Caco-2 (cell line): ENCODE results near the gene FUCA2. TPM values are rescaled to one million over a fixed set of nuclear protein-coding genes. Genes with fewer than 3 reads are reported as not detected.

Experiments
- BruUV-seq: library from RNA; stranded (reverse); fragments of 400-500 nt; replicated peaks from 2 replicates; lab custom pipeline; 2021; lab: Mats Ljungman, UMichigan
- CTCF ChIA-PET: fragments of 300-600 bp; sonication (Branson Sonifier 250); formaldehyde crosslinking; loops from one replicate; lab custom pipeline; 2022; ENCODE audit warnings: antibody characterized with exemption; lab: Charles Lee
- POLR2A ChIA-PET: fragments of 300-600 bp; sonication (Branson Sonifier 250); formaldehyde crosslinking; loops from one replicate; lab custom pipeline; 2022; ENCODE audit warnings: antibody characterized with exemption; lab: Charles Lee
- DNase-seq, 2 experiments: peaks; one replicate each; pipeline versions ENCODE4 v3.0.0 to v3.0.0-alpha.2; 2020 to 2022
- H3K27me3 ChIP-seq: replicated peaks from 2 replicates; pipeline ENCODE4 v1.6.0; 2011; ENCODE audit warnings: low read length; ENCODE audit not compliant: control insufficient read depth, insufficient read depth
- H3K36me3 ChIP-seq: 2 replicates; pipeline ENCODE4 v1.5.1; 2011; ENCODE audit warnings: low read length; ENCODE audit not compliant: control insufficient read depth, insufficient read depth
- H3K4me1 ChIP-seq: fragments of 250-450 bp; sonication (Bioruptor Pico); 2 replicates; pipeline ENCODE4 v1.5.1; 2020; ENCODE audit warnings: mild to moderate bottlenecking
- H3K4me3 ChIP-seq: 2 replicates; pipeline ENCODE4 v1.5.1; 2011; ENCODE audit warnings: low read depth, mild to moderate bottlenecking, control low read depth, low read length
- H3K9me3 ChIP-seq: fragments of 250-450 bp; sonication (Bioruptor Pico); 2 replicates; pipeline ENCODE4 v1.5.1; 2020; ENCODE audit warnings: mild to moderate bottlenecking, moderate library complexity
- H3K27ac Mint-ChIP-seq: one replicate; pipeline ENCODE4 v1.8.0; 2022; ENCODE audit warnings: mixed read lengths; ENCODE audit not compliant: unreplicated experiment
- H3K27me3 Mint-ChIP-seq: one replicate; pipeline ENCODE4 v1.8.0; 2022; ENCODE audit warnings: mixed read lengths; ENCODE audit not compliant: insufficient read depth, unreplicated experiment
- H3K36me3 Mint-ChIP-seq: one replicate; pipeline ENCODE4 v1.8.0; 2022; ENCODE audit warnings: mild to moderate bottlenecking, mixed read lengths; ENCODE audit not compliant: insufficient read depth, unreplicated experiment
- H3K4me1 Mint-ChIP-seq: one replicate; pipeline ENCODE4 v1.8.0; 2022; ENCODE audit warnings: low read depth, mixed read lengths; ENCODE audit not compliant: unreplicated experiment
- H3K4me3 Mint-ChIP-seq: one replicate; pipeline ENCODE4 v1.8.0; 2022; ENCODE audit warnings: mild to moderate bottlenecking, moderate library complexity, mixed read lengths; ENCODE audit not compliant: unreplicated experiment
- H3K9me3 Mint-ChIP-seq: one replicate; pipeline ENCODE4 v1.8.0; 2022; ENCODE audit warnings: mixed read lengths; ENCODE audit not compliant: unreplicated experiment
- CTCF ChIP-seq, 2 experiments: fragments of 200-600 bp in 1 of 2; IDR thresholded peaks; 1 replicate in 1 of 2; 2 replicates in 1 of 2; pipeline versions ENCODE4 v1.5.1 to v1.8.0; 2011 to 2022; ENCODE audit warnings: antibody characterized with exemption in 1 of 2, control low read depth in 1 of 2, inconsistent platforms in 1 of 2, low read depth in 1 of 2, low read length in 1 of 2, mild to moderate bottlenecking in 1 of 2, moderate library complexity in 1 of 2; ENCODE audit not compliant: insufficient read depth in 1 of 2, severe bottlenecking in 1 of 2, unreplicated experiment in 1 of 2
- intact Hi-C: fragments of 100-400 bp; cut with micrococcal nuclease; formaldehyde crosslinking; loops from one replicate; pipeline ENCODE4 v1.10.0; 2022; ENCODE audit not compliant: unreplicated experiment
- total RNA-seq: library from RNA; stranded (reverse); gene quantifications from 2 replicates; pipeline ENCODE4 v1.2.3, GENCODE V29; 2022

Gene FUCA2
- total RNA-seq, 1 experiment from 2014 or later = 102 TPM

DNA sequence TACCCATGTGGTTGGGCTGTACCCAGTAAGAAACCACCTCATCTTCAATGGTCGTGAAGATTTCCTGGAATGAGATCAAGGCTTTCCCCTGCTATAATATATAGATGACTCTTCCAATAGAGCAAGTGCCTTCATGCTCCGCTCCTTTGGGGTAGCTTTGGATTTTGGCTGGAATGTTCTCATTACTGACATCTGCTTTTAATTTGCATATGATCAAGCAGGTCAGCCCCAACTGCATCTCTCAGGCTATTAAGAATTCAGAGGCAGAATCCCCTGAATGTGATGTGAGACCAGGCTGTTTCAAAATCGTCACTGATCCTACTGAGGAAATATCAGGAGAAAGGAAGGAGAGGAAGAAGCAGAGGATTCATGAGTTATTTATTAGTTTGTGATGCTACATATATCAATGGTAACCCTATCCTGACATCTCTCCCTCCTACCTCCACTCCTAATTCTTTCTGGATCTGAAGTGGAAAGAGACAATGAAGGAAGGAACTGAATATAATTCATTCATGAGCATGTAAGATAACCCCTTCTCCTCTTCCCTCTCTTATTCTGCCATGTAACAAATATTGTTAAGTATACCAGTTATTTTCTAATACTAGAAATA lies 47.6 kb upstream of the FUCA2 start:
- no peaks in the 10 kb centered on the region for H3K27me3 Mint-ChIP-seq
- POLR2A ChIA-PET = no interaction called here
- DNase-seq = no peak
- no peaks in the 10 kb centered on the region for H3K36me3 ChIP-seq
- intact Hi-C loops = no loop called here
- BruUV-seq = no TSS peak
- H3K4me1 ChIP-seq = peaks cover 15% of the 10 kb centered on the region
- peaks cover 18% of the 10 kb centered on the region for H3K4me1 Mint-ChIP-seq
- no peak overlapping the region for H3K4me3 ChIP-seq
- no peaks in the 10 kb centered on the region for H3K9me3 Mint-ChIP-seq
- no peak for TF ChIP-seq CTCF (IDR thresholded peaks at IDR 0.05; ENCODE audit: insufficient read depth in 1 of 2, low read depth in 1 of 2, low read length in 1 of 2, severe bottlenecking in 1 of 2, unreplicated experiment in 1 of 2)
- CTCF ChIA-PET = no interaction called here
- no peaks in the 10 kb centered on the region for H3K9me3 ChIP-seq
- no peak overlapping the region for H3K4me3 Mint-ChIP-seq
- no peak overlapping the region for H3K27ac Mint-ChIP-seq
- peaks cover 6% of the 10 kb centered on the region for H3K36me3 Mint-ChIP-seq
- no peaks in the 10 kb centered on the region for H3K27me3 ChIP-seq

- POLR2A ChIA-PET = no interaction called here
- H3K36me3 ChIP-seq = no peaks in the 10 kb centered on the region
- no TSS peak for BruUV-seq
- CTCF ChIA-PET = no interaction called here
- Mint-ChIP-seq H3K4me3 (no peak overlapping the region), H3K4me1 (peaks cover 32% of the 10 kb centered on the region), H3K36me3 (peaks cover 6% of the 10 kb centered on the region), H3K9me3 (no peaks in the 10 kb centered on the region), H3K27ac (no peak overlapping the region), H3K27me3 (no peaks in the 10 kb centered on the region)
- H3K9me3 ChIP-seq = no peaks in the 10 kb centered on the region
- H3K4me1 ChIP-seq = peaks cover 24% of the 10 kb centered on the region
- H3K27me3 ChIP-seq = no peaks in the 10 kb centered on the region
- H3K4me3 ChIP-seq = no peak overlapping the region
- TF ChIP-seq CTCF (IDR thresholded peaks at IDR 0.05; ENCODE audit: insufficient read depth in 1 of 2, low read depth in 1 of 2, low read length in 1 of 2, severe bottlenecking in 1 of 2, unreplicated experiment in 1 of 2) = no peak
- no peak for DNase-seq
- intact Hi-C loops = no loop called here
Observed at GRCh38 chr6:143556529-143556928, 45.0 kb upstream of the FUCA2 start.

GRCh38 chr6:143555582-143555981 lies 44.1 kb upstream of the FUCA2 start:
- Histone ChIP-seq H3K4me3 (no peak overlapping the region), H3K4me1 (peaks cover 24% of the 10 kb centered on the region), H3K9me3 (no peaks in the 10 kb centered on the region), H3K36me3 (no peaks in the 10 kb centered on the region), H3K27me3 (no peaks in the 10 kb centered on the region)
- peak overlapping the region; percentile 60 for H3K4me3 Mint-ChIP-seq
- peaks cover 6% of the 10 kb centered on the region for H3K36me3 Mint-ChIP-seq
- H3K9me3 Mint-ChIP-seq = no peaks in the 10 kb centered on the region
- POLR2A ChIA-PET = no interaction called here
- peak overlapping the region; percentile 34 for H3K27ac Mint-ChIP-seq
- H3K4me1 Mint-ChIP-seq = peaks cover 32% of the 10 kb centered on the region
- no peaks in the 10 kb centered on the region for H3K27me3 Mint-ChIP-seq
- no TSS peak for BruUV-seq
- TF ChIP-seq CTCF (IDR thresholded peaks at IDR 0.05; ENCODE audit: insufficient read depth in 1 of 2, low read depth in 1 of 2, low read length in 1 of 2, severe bottlenecking in 1 of 2, unreplicated experiment in 1 of 2) = no peak
- DNase-seq = no peak
- intact Hi-C loops = no loop called here
- CTCF ChIA-PET = no interaction called here
